OCI-LY7 (cell line): ENCODE measurements around the gene GSDME. TPM values are rescaled to one million over a fixed set of nuclear protein-coding genes. Genes with fewer than 3 reads are reported as not detected.

ENCODE experiments used
- BruUV-seq: library from RNA; stranded (reverse); fragments of 400-500 nt; replicated peaks from 2 replicates; lab custom pipeline; 2021; lab: Mats Ljungman, UMichigan
- CTCF ChIA-PET: fragments of 300-600 bp; sonication (Branson Sonifier 250); formaldehyde crosslinking; loops from one replicate; lab custom pipeline; 2022; ENCODE audit warnings: antibody characterized with exemption; ENCODE audit not compliant: unreplicated experiment; lab: Charles Lee
- POLR2A ChIA-PET: fragments of 300-600 bp; sonication (Branson Sonifier 250); formaldehyde crosslinking; loops from one replicate; lab custom pipeline; 2022; ENCODE audit warnings: antibody characterized with exemption; lab: Charles Lee
- DNase-seq: peaks from one replicate; pipeline ENCODE4 v3.0.0-alpha.2; 2015; ENCODE audit warnings: low spot score
- H2AFZ ChIP-seq: fragments of 200-600 bp; sonication (generic), shearing (Covaris generic); 2 replicates; pipeline ENCODE4 v1.6.1; 2014; ENCODE audit warnings: mild to moderate bottlenecking, antibody characterized with exemption, low read length, moderate library complexity
- H3K27ac ChIP-seq: fragments of 200-600 bp; sonication (generic); 2 replicates; pipeline ENCODE4 v1.5.1; 2014; ENCODE audit warnings: mixed run types, low read depth, mild to moderate bottlenecking, moderate library complexity, low read length, inconsistent platforms; ENCODE audit not compliant: poor library complexity, severe bottlenecking
- H3K36me3 ChIP-seq: fragments of 200-600 bp; sonication (generic); 2 replicates; pipeline ENCODE4 v1.6.1; 2014; ENCODE audit warnings: mild to moderate bottlenecking, antibody characterized with exemption, low read length, moderate library complexity, mixed read lengths; ENCODE audit not compliant: insufficient read depth
- H3K4me1 ChIP-seq: fragments of 200-600 bp; sonication (generic); 2 replicates; pipeline ENCODE4 v1.5.1; 2014; ENCODE audit warnings: mild to moderate bottlenecking, low read length; ENCODE audit not compliant: insufficient read depth, poor library complexity, severe bottlenecking
- H3K4me2 ChIP-seq: fragments of 200-600 bp; sonication (generic); 2 replicates; pipeline ENCODE4 v1.6.1; 2014; ENCODE audit warnings: mild to moderate bottlenecking, low read length
- H3K4me3 ChIP-seq: fragments of 200-600 bp; sonication (generic); 2 replicates; pipeline ENCODE4 v1.5.1; 2014; ENCODE audit warnings: mild to moderate bottlenecking, low read depth, low read length; ENCODE audit not compliant: poor library complexity, severe bottlenecking
- H3K79me2 ChIP-seq: fragments of 200-600 bp; sonication (generic); 2 replicates; pipeline ENCODE4 v1.6.1; 2016; ENCODE audit warnings: low read depth, mild to moderate bottlenecking, low read length, moderate library complexity, mixed read lengths; ENCODE audit not compliant: insufficient read depth
- H3K9me2 ChIP-seq: fragments of 200-600 bp; sonication (generic); 2 replicates; pipeline ENCODE4 v1.6.1; 2016; ENCODE audit warnings: mild to moderate bottlenecking, low read length, mixed read lengths; ENCODE audit not compliant: insufficient read depth
- H3K9me3 ChIP-seq: fragments of 200-600 bp; sonication (generic); 2 replicates; pipeline ENCODE4 v1.6.1; 2014; ENCODE audit warnings: mild to moderate bottlenecking, mixed run types, low read length, mixed read lengths
- H4K20me1 ChIP-seq: fragments of 200-600 bp; sonication (generic); 2 replicates; pipeline ENCODE4 v1.6.1; 2014; ENCODE audit warnings: mild to moderate bottlenecking, antibody characterized with exemption, low read length, moderate library complexity, mixed read lengths; ENCODE audit not compliant: insufficient read depth
- EZH2phosphoT487 ChIP-seq: fragments of 200-600 bp; sonication (generic); IDR thresholded peaks from 2 replicates; pipeline ENCODE4 v1.6.1; 2018; ENCODE audit warnings: low read depth, borderline replicate concordance, mild to moderate bottlenecking, mixed run types, antibody characterized with exemption, low read length, moderate library complexity, mixed read lengths
- intact Hi-C: fragments of 100-400 bp; cut with micrococcal nuclease; formaldehyde crosslinking; loops from one replicate; pipeline ENCODE4 v1.10.0; 2022; ENCODE audit not compliant: unreplicated experiment
- total RNA-seq, 2 experiments: library from RNA; depleted of rRNA in 1 of 2; stranded (reverse); fragments of >200 nt in 1 of 2; shearing (Covaris generic) in 1 of 2; gene quantifications; 2 replicates each; pipeline ENCODE4 v1.2.3, GENCODE V29; 2014 to 2022
- TF ChIP-seq, protein P1 (sequence below): fragments of 200-600 bp; sonication (generic); conservative IDR thresholded peaks from 2 replicates; pipeline ENCODE4 v1.5.1; 2014; ENCODE audit warnings: mild to moderate bottlenecking, antibody characterized with exemption, low read length, moderate library complexity, mixed read lengths

Gene GSDME
- total RNA-seq, 2 experiments from 2014 or later, result 33.0 to 41.7 TPM

DNA sequence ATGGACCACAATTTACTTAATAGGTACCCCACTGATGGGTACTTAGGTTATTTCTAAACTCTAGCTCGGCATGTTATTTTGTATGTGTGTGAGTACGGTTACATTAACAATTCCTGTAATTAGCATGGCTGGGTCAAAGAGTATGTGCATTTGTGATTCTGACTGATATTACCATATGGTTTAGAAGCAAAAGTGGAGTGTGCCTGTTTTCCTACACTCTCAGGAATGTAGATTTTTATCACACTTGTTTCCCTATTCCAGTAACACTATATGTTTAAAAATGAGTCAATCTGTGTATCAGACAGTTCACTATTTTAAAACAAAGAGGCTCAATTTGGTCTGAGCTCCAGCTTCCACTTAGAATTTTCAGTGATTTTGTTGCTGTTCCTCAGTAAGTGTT is 44.6 kb upstream of the GSDME start:
- Histone ChIP-seq H3K9me3 (no peaks in the 10 kb centered on the region), H2AFZ (no peak overlapping the region), H4K20me1 (no peaks in the 10 kb centered on the region), H3K4me3 (no peak overlapping the region), H3K79me2 (no peaks in the 10 kb centered on the region), H3K36me3 (peaks cover 98% of the 10 kb centered on the region), H3K4me2 (no peak overlapping the region), H3K27ac (no peak overlapping the region), H3K4me1 (no peaks in the 10 kb centered on the region), H3K9me2 (no peaks in the 10 kb centered on the region)
- TF ChIP-seq EZH2phosphoT487, result no peak
- TF ChIP-seq, protein P1, sequence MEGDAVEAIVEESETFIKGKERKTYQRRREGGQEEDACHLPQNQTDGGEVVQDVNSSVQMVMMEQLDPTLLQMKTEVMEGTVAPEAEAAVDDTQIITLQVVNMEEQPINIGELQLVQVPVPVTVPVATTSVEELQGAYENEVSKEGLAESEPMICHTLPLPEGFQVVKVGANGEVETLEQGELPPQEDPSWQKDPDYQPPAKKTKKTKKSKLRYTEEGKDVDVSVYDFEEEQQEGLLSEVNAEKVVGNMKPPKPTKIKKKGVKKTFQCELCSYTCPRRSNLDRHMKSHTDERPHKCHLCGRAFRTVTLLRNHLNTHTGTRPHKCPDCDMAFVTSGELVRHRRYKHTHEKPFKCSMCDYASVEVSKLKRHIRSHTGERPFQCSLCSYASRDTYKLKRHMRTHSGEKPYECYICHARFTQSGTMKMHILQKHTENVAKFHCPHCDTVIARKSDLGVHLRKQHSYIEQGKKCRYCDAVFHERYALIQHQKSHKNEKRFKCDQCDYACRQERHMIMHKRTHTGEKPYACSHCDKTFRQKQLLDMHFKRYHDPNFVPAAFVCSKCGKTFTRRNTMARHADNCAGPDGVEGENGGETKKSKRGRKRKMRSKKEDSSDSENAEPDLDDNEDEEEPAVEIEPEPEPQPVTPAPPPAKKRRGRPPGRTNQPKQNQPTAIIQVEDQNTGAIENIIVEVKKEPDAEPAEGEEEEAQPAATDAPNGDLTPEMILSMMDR, result no peak
- no TSS peak for BruUV-seq
- ChIA-PET CTCF (no interaction called here), POLR2A (no interaction called here)
- DNase-seq, result no peak
- intact Hi-C loops, result no loop called here

DNA sequence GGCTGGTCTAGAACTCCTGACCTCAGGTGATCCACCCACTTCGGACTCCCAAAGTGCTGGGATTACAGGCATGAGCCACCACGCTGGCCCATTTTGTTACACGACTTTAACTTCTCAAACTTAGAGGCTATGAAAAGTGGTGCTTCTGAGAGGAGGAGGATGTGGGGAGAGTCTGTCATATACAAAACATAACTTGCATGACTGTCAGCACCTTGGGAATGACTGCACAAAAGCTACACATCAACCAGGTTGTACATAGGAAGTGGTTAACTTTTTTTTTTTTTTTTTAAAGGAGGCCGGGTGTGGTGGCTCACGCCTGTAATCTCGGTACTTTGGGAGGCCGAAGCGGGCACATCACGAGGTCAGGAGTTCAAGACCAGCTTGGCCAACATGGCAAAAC is 43.4 kb upstream of the GSDME start:
- no peaks in the 10 kb centered on the region for H4K20me1 ChIP-seq
- no peak for DNase-seq
- no peak overlapping the region for H3K4me3 ChIP-seq
- H3K4me1 ChIP-seq, result no peaks in the 10 kb centered on the region
- H3K79me2 ChIP-seq, result no peaks in the 10 kb centered on the region
- BruUV-seq, result no TSS peak
- intact Hi-C loops, result no loop called here
- no peak overlapping the region for H2AFZ ChIP-seq
- no peaks in the 10 kb centered on the region for H3K9me2 ChIP-seq
- CTCF ChIA-PET, result no interaction called here
- H3K4me2 ChIP-seq, result no peak overlapping the region
- H3K36me3 ChIP-seq, result peaks cover 96% of the 10 kb centered on the region
- TF ChIP-seq EZH2phosphoT487, result no peak
- TF ChIP-seq, protein P1, result no peak
- H3K27ac ChIP-seq, result no peak overlapping the region
- POLR2A ChIA-PET, result interaction anchor here (0.6 kb wide), 2 partner anchors 19 to 324 kb away, joined by 3 read pairs; no protein-coding TSS in a partner anchor
- no peaks in the 10 kb centered on the region for H3K9me3 ChIP-seq

DNA sequence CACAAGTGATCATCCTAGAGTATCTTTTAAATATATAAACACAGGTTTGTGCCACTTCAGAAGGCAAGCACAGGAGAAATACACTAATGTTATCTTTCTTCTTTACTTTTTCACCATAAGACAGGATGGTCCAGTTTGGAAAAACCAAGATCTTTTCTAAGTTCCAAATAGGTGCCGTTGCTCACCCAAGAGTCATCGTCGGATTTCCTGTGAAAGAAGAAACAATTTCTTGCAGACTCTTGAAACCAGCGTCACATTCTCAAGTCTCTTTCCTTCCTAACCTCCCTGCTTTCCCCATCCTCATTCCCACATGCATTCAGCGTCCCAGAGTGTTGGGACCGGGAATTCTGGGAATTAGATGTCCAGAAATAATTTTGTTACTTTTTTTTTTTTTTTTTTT is 42.8 kb upstream of the GSDME start:
- DNase-seq, result no peak
- no peaks in the 10 kb centered on the region for H4K20me1 ChIP-seq
- ChIA-PET CTCF (no interaction called here), POLR2A (interaction anchor here (0.6 to 1.0 kb wide), 2 partner anchors 20 to 229 kb away, joined by 3 to 4 read pairs; no protein-coding TSS in a partner anchor)
- BruUV-seq, result no TSS peak
- no peak overlapping the region for H3K27ac ChIP-seq
- H3K36me3 ChIP-seq, result peaks cover 90% of the 10 kb centered on the region
- H3K79me2 ChIP-seq, result no peaks in the 10 kb centered on the region
- no peak for TF ChIP-seq EZH2phosphoT487
- TF ChIP-seq, protein P1, result no peak
- no peak overlapping the region for H2AFZ ChIP-seq
- no peak overlapping the region for H3K4me3 ChIP-seq
- intact Hi-C loops, result no loop called here
- no peak overlapping the region for H3K4me2 ChIP-seq
- no peaks in the 10 kb centered on the region for H3K9me2 ChIP-seq
- H3K9me3 ChIP-seq, result no peaks in the 10 kb centered on the region
- H3K4me1 ChIP-seq, result no peaks in the 10 kb centered on the region
